ENCODE results near the gene SUGCT. TPM values are rescaled to one million over a fixed set of nuclear protein-coding genes. Genes with fewer than 3 reads are reported as not detected.

The SUGCT gene
- total RNA-seq, 4 donors from 2014 or later: 0.83 to 7.1 (median 3.2) TPM

DNA sequence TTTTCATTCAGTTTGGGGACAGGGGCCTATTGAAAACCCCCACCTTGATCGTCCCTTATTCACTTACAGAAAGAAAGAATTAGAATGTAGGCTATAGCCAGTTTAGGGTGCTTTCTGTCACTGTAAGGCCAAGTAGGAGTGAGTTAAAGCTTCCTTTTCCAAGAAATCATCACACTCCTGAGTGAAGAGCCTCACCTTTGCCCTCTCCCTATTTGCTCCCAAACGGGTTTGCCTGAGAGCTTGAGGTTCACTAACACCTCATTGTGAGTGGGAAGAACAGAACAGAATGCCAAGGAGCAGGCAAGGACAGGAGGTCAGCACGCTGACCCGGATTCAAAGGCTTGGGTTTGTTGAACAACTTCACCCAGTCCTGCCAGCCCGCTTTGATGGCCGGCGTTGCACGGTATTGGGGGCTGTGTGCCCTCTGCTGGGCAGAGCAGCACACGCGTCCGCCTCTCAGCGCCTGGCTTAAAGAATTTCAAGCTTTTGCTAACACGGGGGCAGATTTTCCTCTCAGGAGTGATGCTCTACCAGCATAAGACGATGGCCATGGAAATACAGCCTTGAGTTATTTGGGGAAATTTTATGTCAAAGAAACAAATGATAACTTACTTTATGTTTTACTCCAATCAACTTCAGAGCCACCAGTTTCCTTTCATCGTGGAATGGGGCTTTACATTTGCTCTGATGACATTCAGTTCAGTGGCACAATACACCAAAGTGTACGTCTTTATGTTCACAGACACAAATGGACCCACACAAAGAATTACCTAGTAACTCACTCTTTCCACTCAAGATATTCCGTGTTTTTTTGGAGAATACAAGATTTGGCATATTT is 470.0 kb downstream of the SUGCT start:
- no peaks in the 10 kb centered on the region for H3K27me3 ChIP-seq
- H3K27ac ChIP-seq: no peak overlapping the region
- H3K4me3 ChIP-seq: no peak overlapping the region
- 41 to 45% methylated on average over 12 to 17 of the region's 17 CpGs for WGBS, 2 donors
- intact Hi-C loops (cut with DNase I): no loop called here
- no peak for DNase-seq
- H3K9me3 ChIP-seq: no peaks in the 10 kb centered on the region
- TF ChIP-seq, protein P1, sequence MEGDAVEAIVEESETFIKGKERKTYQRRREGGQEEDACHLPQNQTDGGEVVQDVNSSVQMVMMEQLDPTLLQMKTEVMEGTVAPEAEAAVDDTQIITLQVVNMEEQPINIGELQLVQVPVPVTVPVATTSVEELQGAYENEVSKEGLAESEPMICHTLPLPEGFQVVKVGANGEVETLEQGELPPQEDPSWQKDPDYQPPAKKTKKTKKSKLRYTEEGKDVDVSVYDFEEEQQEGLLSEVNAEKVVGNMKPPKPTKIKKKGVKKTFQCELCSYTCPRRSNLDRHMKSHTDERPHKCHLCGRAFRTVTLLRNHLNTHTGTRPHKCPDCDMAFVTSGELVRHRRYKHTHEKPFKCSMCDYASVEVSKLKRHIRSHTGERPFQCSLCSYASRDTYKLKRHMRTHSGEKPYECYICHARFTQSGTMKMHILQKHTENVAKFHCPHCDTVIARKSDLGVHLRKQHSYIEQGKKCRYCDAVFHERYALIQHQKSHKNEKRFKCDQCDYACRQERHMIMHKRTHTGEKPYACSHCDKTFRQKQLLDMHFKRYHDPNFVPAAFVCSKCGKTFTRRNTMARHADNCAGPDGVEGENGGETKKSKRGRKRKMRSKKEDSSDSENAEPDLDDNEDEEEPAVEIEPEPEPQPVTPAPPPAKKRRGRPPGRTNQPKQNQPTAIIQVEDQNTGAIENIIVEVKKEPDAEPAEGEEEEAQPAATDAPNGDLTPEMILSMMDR (IDR thresholded peaks at IDR 0.05): peak in 4 of 6 experiments; percentile 17 to 25 (median 20)
- TF ChIP-seq POLR2A (IDR thresholded peaks at IDR 0.05): no peak
- H3K4me1 ChIP-seq: no peaks in the 10 kb centered on the region
- H3K36me3 ChIP-seq: no peaks in the 10 kb centered on the region

DNA sequence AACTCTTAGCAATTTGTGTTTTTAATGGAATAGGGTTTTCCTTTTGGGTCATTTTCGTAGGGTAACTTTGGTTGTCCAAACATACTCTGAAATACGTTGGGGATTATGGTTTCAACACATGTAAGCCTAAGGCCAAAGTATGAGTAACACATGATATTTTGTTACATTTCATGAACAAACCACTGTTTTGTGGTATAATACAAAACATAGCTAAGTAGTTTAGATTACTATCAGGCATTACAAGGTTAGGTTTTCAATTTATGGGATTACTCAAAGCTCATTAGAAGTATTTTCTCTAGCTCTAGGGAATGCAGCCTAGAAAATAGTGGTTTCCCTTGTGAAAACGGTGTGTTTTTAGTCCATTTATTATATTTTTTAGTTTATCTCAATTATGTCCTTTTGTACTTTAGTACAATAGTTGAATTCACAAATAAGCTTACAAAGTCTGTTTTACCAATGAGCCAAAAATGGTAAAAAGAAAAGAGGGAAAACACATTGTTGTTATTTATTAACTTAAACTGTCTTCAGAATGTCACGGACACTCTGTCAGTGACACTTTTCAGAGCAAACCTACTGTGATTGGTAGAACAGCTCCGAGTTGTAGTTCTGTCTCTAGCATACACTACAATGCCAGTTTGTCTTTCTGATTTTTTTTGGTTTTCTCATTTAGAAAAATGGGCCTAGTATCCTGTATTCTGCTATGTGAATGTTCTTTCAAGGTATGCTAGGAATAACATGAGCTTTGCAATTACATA is 473.7 kb downstream of the SUGCT start:
- 65 to 74% methylated on average over 5 of the region's 5 CpGs for WGBS, 2 donors
- Histone ChIP-seq H3K36me3 (no peaks in the 10 kb centered on the region), H3K4me1 (no peaks in the 10 kb centered on the region), H3K27me3 (no peaks in the 10 kb centered on the region), H3K4me3 (no peak overlapping the region), H3K9me3 (no peaks in the 10 kb centered on the region), H3K27ac (no peak overlapping the region)
- intact Hi-C loops (cut with DNase I): no loop called here
- TF ChIP-seq, protein P1 (IDR thresholded peaks at IDR 0.05): no peak
- no peak for TF ChIP-seq POLR2A (IDR thresholded peaks at IDR 0.05)
- no peak for DNase-seq

DNA sequence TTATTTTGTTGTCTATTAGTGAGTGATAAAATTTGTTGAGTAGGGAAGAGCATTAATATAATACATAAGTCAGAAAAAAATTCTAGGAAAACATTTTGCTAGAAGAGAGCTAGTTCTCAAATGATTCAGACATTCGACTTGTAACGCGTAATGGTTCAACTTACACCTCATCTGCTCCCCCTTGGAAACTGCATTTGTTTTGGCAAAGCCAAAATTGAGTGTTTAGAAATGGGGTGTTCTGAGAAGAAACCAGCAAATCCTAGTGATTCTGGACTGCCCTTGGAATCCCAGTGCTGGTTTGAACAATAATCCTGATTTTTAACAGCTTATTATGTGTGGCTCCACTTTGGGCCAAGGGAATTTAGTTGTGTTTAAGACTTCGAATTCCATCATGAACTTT is 475.7 kb downstream of the SUGCT start:
- Histone ChIP-seq H3K4me3 (no peak overlapping the region), H3K27me3 (no peaks in the 10 kb centered on the region), H3K27ac (no peak overlapping the region), H3K36me3 (no peaks in the 10 kb centered on the region), H3K4me1 (no peaks in the 10 kb centered on the region), H3K9me3 (no peaks in the 10 kb centered on the region)
- DNase-seq: no peak
- no peak for TF ChIP-seq POLR2A (IDR thresholded peaks at IDR 0.05)
- TF ChIP-seq, protein P1 (IDR thresholded peaks at IDR 0.05): no peak
- 63 to 84% methylated on average over 4 of the region's 4 CpGs for WGBS, 2 donors
- intact Hi-C loops (cut with DNase I): no loop called here

DNA sequence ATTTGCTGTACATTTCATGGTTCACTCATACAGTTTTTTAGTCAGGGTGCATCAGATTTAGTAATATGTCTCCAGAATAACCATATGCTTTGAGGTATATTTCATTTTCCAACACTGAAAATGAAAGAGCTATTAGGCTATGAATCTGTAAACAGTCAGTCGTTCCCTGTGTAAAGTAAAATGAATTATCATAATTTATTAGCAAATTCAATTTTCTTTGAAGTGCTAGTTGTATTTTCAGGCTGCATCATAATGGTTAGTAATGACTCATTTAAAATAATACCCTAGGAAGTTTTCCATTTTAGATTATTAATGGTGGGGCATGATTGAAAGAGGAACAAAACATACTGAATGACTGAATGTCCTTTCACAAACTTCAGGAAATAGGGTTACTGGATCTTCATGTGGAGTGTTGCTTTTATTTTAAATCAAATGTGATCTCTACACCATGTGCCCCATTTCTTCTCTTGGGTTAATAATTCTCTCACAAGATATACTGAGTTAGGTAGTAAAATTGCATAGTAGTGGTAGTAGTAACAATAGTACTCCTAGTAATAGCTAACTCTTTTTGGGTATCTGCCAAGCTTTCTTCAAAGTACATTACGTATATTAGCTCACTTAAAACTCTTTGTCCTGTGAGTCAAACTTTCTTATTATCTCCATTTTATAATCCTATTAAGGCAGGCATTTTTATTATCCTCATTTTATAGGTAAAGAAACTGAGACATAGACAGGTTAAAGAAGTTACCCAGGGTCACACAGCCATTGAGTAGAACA is 476.5 kb downstream of the SUGCT start:
- 54 to 77% methylated on average over 2 of the region's 2 CpGs for WGBS, 2 donors
- no peaks in the 10 kb centered on the region for H3K9me3 ChIP-seq
- no peaks in the 10 kb centered on the region for H3K27me3 ChIP-seq
- H3K4me1 ChIP-seq: no peaks in the 10 kb centered on the region
- TF ChIP-seq, protein P1 (IDR thresholded peaks at IDR 0.05): no peak
- TF ChIP-seq POLR2A (IDR thresholded peaks at IDR 0.05): no peak
- H3K27ac ChIP-seq: no peak overlapping the region
- no peak for DNase-seq
- H3K4me3 ChIP-seq: no peak overlapping the region
- no peaks in the 10 kb centered on the region for H3K36me3 ChIP-seq
- intact Hi-C loops (cut with DNase I): no loop called here
